Suprapubic skin (tissue), 4 donors: ENCODE data around the gene KIF12.

Experiments
- CTCF ChIP-seq, 2 donors: fragments of 200-600 bp in 1 of 2; fragments of 450-650 bp in 1 of 2; sonication (generic) in 1 of 2; IDR thresholded peaks; one replicate each; pipeline ENCODE4 v1.5.1; 2016 to 2019; ENCODE audit warnings: antibody characterized with exemption in 2 of 2, mild to moderate bottlenecking in 1 of 2, moderate library complexity in 1 of 2
- EP300 ChIP-seq: sonication (generic); formaldehyde crosslinking; IDR thresholded peaks from one replicate; pipeline ENCODE4 v1.6.1; 2017; ENCODE audit warnings: antibody characterized with exemption
- POLR2A ChIP-seq, 2 donors: fragments of 450-650 bp; IDR thresholded peaks; one replicate each; pipeline ENCODE4 v1.6.1; 2017; ENCODE audit warnings: antibody characterized with exemption in 2 of 2, mild to moderate bottlenecking in 2 of 2, moderate library complexity in 2 of 2
- POLR2AphosphoS5 ChIP-seq, 3 donors: sonication (generic); formaldehyde crosslinking; IDR thresholded peaks; one replicate each; pipeline ENCODE4 v1.6.1; 2017; ENCODE audit warnings: antibody characterized with exemption in 3 of 3

- TF ChIP-seq CTCF (IDR thresholded peaks at IDR 0.05) (peak; percentile 79 to 89), POLR2A (IDR thresholded peaks at IDR 0.05) (no peak), POLR2AphosphoS5 (IDR thresholded peaks at IDR 0.05) (no peak), EP300 (no peak)
Observed at GRCh38 chr9:114082017-114082762, 16.9 kb downstream of the KIF12 start.
